ENCODE data around the gene SUGP2. TPM values are rescaled to one million over a fixed set of nuclear protein-coding genes. Genes with fewer than 3 reads are reported as not detected.

The SUGP2 gene
- total RNA-seq, 1 donor from 2014 or later: 123 TPM

DNA sequence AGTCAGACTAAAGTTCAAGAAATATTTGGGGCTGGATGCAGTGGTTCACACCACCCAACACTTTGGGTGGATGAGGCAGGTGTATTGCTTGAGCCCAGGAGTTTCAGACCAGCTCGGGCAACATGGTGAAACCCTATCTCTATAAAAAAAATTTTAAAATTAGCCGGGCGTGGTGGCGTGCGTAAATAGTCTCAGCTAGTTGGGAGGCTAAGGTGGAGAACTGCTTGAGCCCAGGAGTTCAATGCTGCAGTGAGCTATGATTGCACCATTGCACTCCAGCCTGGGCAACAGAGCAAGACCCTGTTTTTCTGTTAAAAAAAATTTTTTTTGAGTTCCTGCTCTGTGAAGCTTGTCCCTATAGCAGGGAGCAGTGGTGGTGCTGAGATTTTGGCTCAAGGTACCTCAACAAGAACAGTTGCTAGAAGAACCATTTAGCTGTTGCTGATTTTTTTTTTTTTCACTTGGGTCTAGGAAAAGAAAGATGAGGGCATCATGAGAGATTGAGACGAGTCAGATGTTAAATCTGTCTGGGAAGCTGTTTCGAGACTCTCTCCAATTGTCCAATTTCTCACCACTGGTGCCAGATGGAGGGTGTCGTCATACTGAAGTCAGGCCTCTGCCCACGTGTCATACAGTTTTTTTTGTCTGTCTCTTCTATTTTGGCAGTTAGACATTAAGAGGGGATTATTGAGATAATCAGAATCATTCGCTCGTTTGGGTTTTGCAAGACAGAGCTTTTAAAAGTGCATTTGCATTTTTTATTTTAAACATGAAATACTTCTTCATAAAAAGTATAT lies 34.2 kb upstream of the SUGP2 start:
- no peaks in the 10 kb centered on the region for H3K27me3 Mint-ChIP-seq
- peaks cover 21% of the 10 kb centered on the region for H3K4me1 Mint-ChIP-seq (ENCODE audit: unreplicated experiment)
- H3K9me3 Mint-ChIP-seq: no peaks in the 10 kb centered on the region
- no peak for DNase-seq (ENCODE audit: extremely low spot score, unreplicated experiment)
- no peaks in the 10 kb centered on the region for H3K36me3 Mint-ChIP-seq
- H3K27ac Mint-ChIP-seq: no peak overlapping the region
- H3K4me3 Mint-ChIP-seq: no peak overlapping the region
- TF ChIP-seq, protein P1, sequence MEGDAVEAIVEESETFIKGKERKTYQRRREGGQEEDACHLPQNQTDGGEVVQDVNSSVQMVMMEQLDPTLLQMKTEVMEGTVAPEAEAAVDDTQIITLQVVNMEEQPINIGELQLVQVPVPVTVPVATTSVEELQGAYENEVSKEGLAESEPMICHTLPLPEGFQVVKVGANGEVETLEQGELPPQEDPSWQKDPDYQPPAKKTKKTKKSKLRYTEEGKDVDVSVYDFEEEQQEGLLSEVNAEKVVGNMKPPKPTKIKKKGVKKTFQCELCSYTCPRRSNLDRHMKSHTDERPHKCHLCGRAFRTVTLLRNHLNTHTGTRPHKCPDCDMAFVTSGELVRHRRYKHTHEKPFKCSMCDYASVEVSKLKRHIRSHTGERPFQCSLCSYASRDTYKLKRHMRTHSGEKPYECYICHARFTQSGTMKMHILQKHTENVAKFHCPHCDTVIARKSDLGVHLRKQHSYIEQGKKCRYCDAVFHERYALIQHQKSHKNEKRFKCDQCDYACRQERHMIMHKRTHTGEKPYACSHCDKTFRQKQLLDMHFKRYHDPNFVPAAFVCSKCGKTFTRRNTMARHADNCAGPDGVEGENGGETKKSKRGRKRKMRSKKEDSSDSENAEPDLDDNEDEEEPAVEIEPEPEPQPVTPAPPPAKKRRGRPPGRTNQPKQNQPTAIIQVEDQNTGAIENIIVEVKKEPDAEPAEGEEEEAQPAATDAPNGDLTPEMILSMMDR (conservative IDR thresholded peaks at IDR 0.05): no peak

DNA sequence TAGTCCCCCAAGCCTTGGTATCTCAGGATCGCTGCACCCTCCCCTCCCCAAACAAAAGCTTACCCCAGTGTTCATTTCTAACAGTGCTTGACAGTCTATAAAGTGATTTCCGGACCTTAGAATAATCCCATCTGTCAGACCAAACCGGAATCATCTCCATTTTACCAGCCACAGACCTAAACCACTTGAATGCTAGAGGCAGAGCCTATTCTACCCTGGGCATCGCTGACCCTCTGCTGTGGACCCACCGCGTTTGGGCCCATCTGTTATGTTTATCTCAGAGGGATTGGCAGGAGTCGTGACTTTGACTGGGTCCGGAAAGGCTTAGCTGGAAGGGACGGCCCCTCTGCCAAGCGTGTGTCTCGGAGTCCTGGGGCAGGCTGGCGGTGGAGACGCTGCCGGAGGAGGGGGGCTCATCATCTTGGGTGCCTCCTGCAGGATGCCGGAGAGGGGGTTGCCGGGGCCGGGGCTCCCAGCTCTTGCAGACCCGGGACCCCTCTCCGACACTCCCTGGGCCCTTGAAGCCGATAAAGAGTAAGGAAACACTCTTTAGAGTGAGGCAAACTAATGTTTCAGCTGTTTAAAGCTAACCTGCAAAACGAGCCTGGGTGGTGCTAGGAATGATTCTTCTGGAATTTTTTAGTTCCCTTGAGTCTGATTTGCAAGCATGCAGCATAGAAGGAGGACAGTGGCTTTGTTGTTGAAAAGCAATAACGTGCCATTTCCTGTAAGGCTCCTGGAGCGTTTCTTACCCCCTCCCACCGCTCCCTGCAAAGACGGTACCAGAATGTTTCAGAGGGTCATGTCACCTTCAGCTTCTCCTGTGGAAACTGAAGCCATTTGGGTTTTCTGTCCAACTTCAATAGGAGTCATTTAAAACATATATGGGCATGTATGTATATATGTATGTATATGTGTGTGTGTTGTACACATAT lies 31.8 kb upstream of the SUGP2 start:
- Mint-ChIP-seq H3K4me3 (peak overlapping the region; percentile 96), H3K9me3 (no peaks in the 10 kb centered on the region), H3K27ac (peak overlapping the region; percentile 78), H3K27me3 (no peaks in the 10 kb centered on the region), H3K36me3 (no peaks in the 10 kb centered on the region), H3K4me1 (ENCODE audit: unreplicated experiment) (peaks cover 23% of the 10 kb centered on the region)
- DNase-seq (ENCODE audit: extremely low spot score, unreplicated experiment): no peak
- TF ChIP-seq, protein P1 (conservative IDR thresholded peaks at IDR 0.05): no peak

DNA sequence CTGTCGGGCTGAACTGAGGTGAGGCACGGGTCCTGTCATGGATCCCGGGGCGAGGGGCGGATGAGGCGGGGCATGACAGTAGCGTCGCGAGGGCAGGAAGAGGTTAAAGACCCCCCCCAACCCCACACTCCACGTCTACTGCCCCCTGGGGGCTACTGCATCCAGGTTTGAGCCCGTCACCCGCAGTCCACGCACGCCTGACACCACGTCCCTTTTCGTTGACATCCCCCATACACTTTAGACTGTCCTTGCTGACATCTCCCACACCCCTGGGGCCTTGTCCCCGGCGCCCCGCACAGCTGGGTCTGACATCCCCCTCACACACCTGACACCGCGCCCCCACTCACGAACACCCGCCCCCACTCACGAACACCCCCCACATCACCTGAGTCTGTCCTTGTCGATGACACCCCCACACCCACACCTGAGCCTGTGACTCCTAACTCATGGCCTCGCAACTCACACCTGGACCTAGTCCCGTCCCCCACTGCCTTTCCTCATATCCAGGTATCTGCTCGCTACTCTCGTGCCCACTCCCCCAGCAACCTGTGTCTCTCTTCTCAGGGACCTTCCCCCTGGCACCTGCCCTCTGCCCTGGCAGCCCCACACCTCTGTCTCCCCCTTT lies 30.9 kb upstream of the SUGP2 start:
- Mint-ChIP-seq H3K27me3 (no peaks in the 10 kb centered on the region), H3K4me3 (peak overlapping the region; percentile 96), H3K9me3 (no peaks in the 10 kb centered on the region), H3K27ac (peak overlapping the region; percentile 78), H3K4me1 (ENCODE audit: unreplicated experiment) (peaks cover 23% of the 10 kb centered on the region), H3K36me3 (no peaks in the 10 kb centered on the region)
- TF ChIP-seq, protein P1 (conservative IDR thresholded peaks at IDR 0.05): peak; percentile 59
- no peak for DNase-seq (ENCODE audit: extremely low spot score, unreplicated experiment)

DNA sequence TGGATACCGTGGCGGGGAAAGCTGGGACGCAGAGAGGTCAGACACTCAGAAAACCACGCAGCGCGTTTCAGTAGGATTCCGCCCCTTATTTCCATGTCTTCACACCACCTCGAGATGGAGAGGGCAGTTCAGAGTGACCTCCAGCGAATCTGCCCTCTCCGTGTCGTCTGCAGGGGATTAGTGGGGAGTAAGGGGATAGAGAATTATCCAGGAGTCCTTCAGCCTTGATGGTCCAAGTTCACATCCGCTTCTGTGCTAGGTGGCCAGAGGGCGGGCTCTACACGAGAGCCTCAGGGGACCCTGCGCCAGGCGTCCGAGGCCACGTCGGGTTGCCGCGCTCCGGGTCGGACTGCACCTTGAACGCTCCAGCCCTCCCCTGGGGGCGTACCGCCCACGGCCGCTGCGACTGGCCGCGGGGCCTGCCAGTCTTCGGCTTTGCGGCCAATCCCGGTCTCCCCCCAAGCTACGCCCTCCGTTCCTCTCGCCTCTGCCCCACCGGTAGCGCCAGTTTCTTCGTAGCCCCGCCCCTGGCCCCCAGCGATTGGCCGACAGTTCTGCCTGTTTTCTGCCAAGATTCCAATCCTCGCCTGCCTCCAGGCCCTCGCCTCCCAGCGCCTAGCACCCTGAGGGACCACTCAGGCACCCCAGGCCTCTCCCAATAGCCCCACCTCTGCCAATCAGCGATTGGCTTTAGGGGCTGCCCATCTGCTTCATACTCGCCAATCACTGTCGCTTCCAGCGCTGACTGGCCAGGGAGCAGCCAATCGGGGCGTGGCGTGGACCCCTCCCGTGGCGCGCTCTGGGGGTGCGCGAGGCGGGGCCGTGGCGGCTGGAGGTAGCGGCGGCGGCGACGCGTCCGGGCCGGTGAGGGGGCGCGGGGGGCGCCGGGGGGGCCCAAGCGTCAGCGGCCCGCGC lies 30.1 kb upstream of the SUGP2 start, which contains the start of gene SLC25A42:
Gene SLC25A42, plus strand, starts transcription at position 812 of the 915 bp plus-strand sequence. CDS start 32,131 bp downstream, outside the sequence.
- TF ChIP-seq, protein P1 (conservative IDR thresholded peaks at IDR 0.05): no peak
- Mint-ChIP-seq H3K4me1 (ENCODE audit: unreplicated experiment) (peaks cover 23% of the 10 kb centered on the region), H3K36me3 (no peaks in the 10 kb centered on the region), H3K4me3 (peak within 1 kb of the TSS; percentile 96), H3K27me3 (no peaks in the 10 kb centered on the region), H3K9me3 (no peaks in the 10 kb centered on the region), H3K27ac (peak within 1 kb of the TSS; percentile 89)
- peak; percentile 99 for DNase-seq (ENCODE audit: extremely low spot score, unreplicated experiment)

Data from type B pancreatic cell (in vitro differentiated cells).